Karpas-422 (cell line): ENCODE results near the gene PNMA8C. TPM values are rescaled to one million over a fixed set of nuclear protein-coding genes. Genes with fewer than 3 reads are reported as not detected.
"Not testable (repeated sequence)": the region's sequence is repeated elsewhere in the genome, so short reads cannot be mapped to it uniquely, and the experiment has no call there.

Experiments
- DNase-seq: peaks from one replicate; pipeline ENCODE4 v3.0.0-alpha.2; 2015
- H2AFZ ChIP-seq: fragments of 200-600 bp; sonication (generic); 2 replicates; pipeline ENCODE4 v1.6.1; 2014; ENCODE audit warnings: antibody characterized with exemption, low read length, mixed read lengths
- H3K27ac ChIP-seq: fragments of 200-600 bp; sonication (generic); 2 replicates; pipeline ENCODE4 v1.5.1; 2014; ENCODE audit warnings: mild to moderate bottlenecking, low read length, moderate library complexity
- H3K27me3 ChIP-seq: fragments of 200-600 bp; sonication (generic); 2 replicates; pipeline ENCODE4 v1.6.1; 2014; ENCODE audit warnings: low read length, mixed read lengths
- H3K36me3 ChIP-seq: fragments of 200-600 bp; sonication (generic); 2 replicates; pipeline ENCODE4 v1.6.1; 2014; ENCODE audit warnings: low read length, mixed read lengths; ENCODE audit not compliant: insufficient read depth
- H3K4me1 ChIP-seq: fragments of 200-600 bp; sonication (generic); 2 replicates; pipeline ENCODE4 v1.6.1; 2014; ENCODE audit warnings: mild to moderate bottlenecking, low read length, mixed read lengths
- H3K4me2 ChIP-seq: fragments of 200-600 bp; sonication (generic); 2 replicates; pipeline ENCODE4 v1.6.1; 2014; ENCODE audit warnings: low read length, low read depth, mild to moderate bottlenecking; ENCODE audit not compliant: poor library complexity, severe bottlenecking
- H3K4me3 ChIP-seq: fragments of 200-600 bp; sonication (generic); 2 replicates; pipeline ENCODE4 v1.5.1; 2014; ENCODE audit warnings: mild to moderate bottlenecking, antibody characterized with exemption, low read length, mixed read lengths
- H3K79me2 ChIP-seq: fragments of 200-600 bp; sonication (generic); 2 replicates; pipeline ENCODE4 v1.6.1; 2014; ENCODE audit warnings: mild to moderate bottlenecking, low read length, mixed read lengths
- H3K9ac ChIP-seq: fragments of 200-600 bp; sonication (generic); 2 replicates; pipeline ENCODE4 v1.6.0; 2014; ENCODE audit warnings: low read length
- H3K9me2 ChIP-seq: fragments of 200-600 bp; sonication (generic), shearing (Covaris generic); replicated peaks from 2 replicates; pipeline ENCODE4 v1.6.0; 2014; ENCODE audit warnings: mild to moderate bottlenecking, low read length, moderate library complexity; ENCODE audit not compliant: insufficient read depth
- H3K9me3 ChIP-seq: fragments of 300-700, 200-600 bp; sonication (generic); 2 replicates; pipeline ENCODE4 v1.6.1; 2014; ENCODE audit warnings: low read length, mixed read lengths
- H4K20me1 ChIP-seq: fragments of 200-600 bp; sonication (generic); 2 replicates; pipeline ENCODE4 v1.6.1; 2014; ENCODE audit warnings: mild to moderate bottlenecking, antibody characterized with exemption, low read length, low read depth; ENCODE audit not compliant: insufficient read depth
- total RNA-seq: library from RNA; depleted of rRNA; stranded (reverse); fragments of >200 nt; shearing (Covaris generic); gene quantifications from 2 replicates; pipeline ENCODE4 v1.2.3, GENCODE V29; 2014; ENCODE audit warnings: low replicate concordance

The PNMA8C gene
- total RNA-seq, 1 experiment from 2014 or later, result not detected

DNA sequence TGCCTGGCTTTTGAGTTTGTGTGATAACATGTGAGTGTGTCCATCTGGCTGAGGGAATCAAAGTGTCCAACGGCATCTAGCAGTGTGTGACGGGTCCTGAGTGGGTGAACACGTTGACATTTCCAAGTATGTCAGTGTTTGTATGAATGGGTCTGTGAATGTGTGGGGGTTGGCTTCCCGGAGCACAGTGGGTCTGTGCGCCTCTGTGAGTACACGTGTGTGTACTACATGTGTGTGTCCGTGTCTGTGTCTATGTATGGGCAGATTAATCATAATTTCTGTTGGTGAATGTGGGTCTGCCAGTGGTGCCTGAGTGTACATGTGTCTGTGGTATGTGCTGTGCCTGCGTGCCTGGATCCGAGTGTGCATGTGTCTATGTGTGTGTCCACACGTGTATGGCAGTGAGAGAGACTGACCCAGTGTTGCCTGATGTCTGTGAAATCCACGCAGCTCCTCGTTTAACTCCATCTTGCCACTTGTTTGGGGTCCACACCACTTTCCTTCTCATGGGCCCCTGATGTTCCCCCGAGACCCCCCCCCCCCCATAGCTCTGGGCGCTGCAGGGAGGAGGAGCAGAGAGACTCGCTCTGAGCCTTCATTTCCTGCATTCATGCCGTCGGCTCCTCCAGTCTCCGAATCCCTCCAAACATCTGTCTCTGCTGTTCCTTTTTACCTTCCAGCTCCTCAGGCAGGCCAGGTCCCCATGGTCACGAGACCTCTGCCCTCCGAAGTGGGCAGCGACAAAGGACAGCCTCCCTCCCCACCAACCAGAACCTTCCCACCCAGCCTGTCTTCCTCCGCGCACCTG lies 20.7 kb downstream of the PNMA8C start:
- H3K4me1 ChIP-seq, result no peaks in the 10 kb centered on the region
- no peak for DNase-seq
- H3K36me3 ChIP-seq, result no peaks in the 10 kb centered on the region
- H3K4me2 ChIP-seq, result no peak overlapping the region
- H3K27me3 ChIP-seq, result no peaks in the 10 kb centered on the region
- H3K4me3 ChIP-seq, result no peak overlapping the region
- H3K9me3 ChIP-seq, result no peaks in the 10 kb centered on the region
- no peak overlapping the region for H2AFZ ChIP-seq
- no peaks in the 10 kb centered on the region for H4K20me1 ChIP-seq
- H3K9ac ChIP-seq, result no peak overlapping the region
- H3K9me2 ChIP-seq, result no peaks in the 10 kb centered on the region
- no peak overlapping the region for H3K27ac ChIP-seq
- H3K79me2 ChIP-seq, result no peaks in the 10 kb centered on the region

DNA sequence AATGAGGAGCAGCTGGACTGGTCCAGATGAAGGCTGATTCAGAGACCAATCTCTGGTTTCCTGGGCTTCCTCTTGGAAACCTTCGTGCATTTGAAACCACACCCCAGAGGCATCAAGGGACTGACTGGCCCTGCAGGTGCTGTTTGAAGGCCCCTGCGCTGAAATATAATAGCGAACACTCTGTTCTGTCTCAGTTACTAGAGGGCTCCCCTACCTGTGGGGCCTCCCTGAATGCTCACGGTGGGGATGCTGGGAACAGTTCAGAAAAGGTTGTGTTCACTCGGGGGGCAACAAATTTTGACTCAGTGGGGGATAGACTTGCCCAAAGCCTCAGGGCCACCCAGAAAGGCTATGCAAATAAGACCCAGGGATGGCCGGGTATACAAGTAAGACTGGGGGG lies 21.8 kb downstream of the PNMA8C start:
- no peaks in the 10 kb centered on the region for H3K79me2 ChIP-seq
- H2AFZ ChIP-seq, result no peak overlapping the region
- H3K36me3 ChIP-seq, result no peaks in the 10 kb centered on the region
- H3K9me3 ChIP-seq, result no peaks in the 10 kb centered on the region
- H3K27me3 ChIP-seq, result no peaks in the 10 kb centered on the region
- DNase-seq, result no peak
- H3K27ac ChIP-seq, result no peak overlapping the region
- no peak overlapping the region for H3K4me3 ChIP-seq
- no peaks in the 10 kb centered on the region for H3K9me2 ChIP-seq
- no peaks in the 10 kb centered on the region for H4K20me1 ChIP-seq
- no peak overlapping the region for H3K9ac ChIP-seq
- H3K4me2 ChIP-seq, result no peak overlapping the region
- no peaks in the 10 kb centered on the region for H3K4me1 ChIP-seq

DNA sequence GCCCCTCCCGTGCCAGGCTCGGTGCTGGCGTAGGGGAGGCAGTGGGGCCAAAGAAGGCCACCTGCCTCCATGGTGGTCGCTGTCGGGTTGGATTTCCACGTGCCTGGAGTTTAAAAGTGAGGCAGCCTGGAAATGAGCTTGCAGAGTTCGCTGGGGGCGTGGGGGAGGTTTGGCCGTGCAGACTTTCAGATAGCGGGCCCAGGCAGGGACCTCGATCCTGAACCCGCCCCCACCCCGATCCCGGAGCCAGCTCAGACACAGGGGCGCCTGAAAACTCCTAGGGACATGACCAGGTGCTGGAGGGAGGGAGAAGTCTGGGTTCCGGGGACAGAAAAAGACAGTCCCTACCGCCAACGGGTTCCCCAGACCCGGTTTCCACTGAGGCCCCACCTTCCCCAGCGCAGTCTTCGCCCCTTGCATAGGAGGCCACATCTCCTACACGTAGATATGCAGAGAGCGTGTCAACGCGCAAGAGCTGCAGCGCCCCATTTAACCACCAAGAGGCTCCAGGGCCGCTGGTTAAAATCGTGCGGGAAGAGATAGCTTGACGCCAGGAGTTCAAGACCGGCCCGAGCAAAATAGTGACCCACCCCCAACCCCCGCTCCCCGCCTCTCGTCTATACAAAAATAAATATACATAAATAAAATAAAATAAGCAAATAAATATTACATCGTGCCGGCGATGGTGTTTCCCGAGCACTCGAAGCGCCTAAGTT lies 23.8 kb downstream of the PNMA8C start:
- no peaks in the 10 kb centered on the region for H3K27me3 ChIP-seq

GRCh38 chr19:46404055-46404752 lies 24.5 kb downstream of the PNMA8C start:
- no peaks in the 10 kb centered on the region for H3K9me3 ChIP-seq
- H3K27me3 ChIP-seq, result no peaks in the 10 kb centered on the region
- no peaks in the 10 kb centered on the region for H4K20me1 ChIP-seq
- H2AFZ ChIP-seq, result no peak overlapping the region
- DNase-seq, result no peak
- no peak overlapping the region for H3K4me3 ChIP-seq
- H3K4me1 ChIP-seq, result no peaks in the 10 kb centered on the region
- H3K27ac ChIP-seq, result no peak overlapping the region
- H3K9ac ChIP-seq, result no peak overlapping the region
- H3K36me3 ChIP-seq, result no peaks in the 10 kb centered on the region
- H3K9me2 ChIP-seq, result no peaks in the 10 kb centered on the region
- no peaks in the 10 kb centered on the region for H3K79me2 ChIP-seq
- no peak overlapping the region for H3K4me2 ChIP-seq

More for the DNA sequence above, 23.8 kb downstream of the PNMA8C start:
- no peaks in the 10 kb centered on the region for H3K9me2 ChIP-seq
- H3K4me1 ChIP-seq, result no peaks in the 10 kb centered on the region
- no peak for DNase-seq
- no peaks in the 10 kb centered on the region for H3K79me2 ChIP-seq
- H4K20me1 ChIP-seq, result no peaks in the 10 kb centered on the region
- no peaks in the 10 kb centered on the region for H3K36me3 ChIP-seq
- no peaks in the 10 kb centered on the region for H3K9me3 ChIP-seq
- H2AFZ ChIP-seq, result no peak overlapping the region
- no peak overlapping the region for H3K9ac ChIP-seq
- H3K4me3 ChIP-seq, result no peak overlapping the region
- no peak overlapping the region for H3K27ac ChIP-seq
- H3K4me2 ChIP-seq, result no peak overlapping the region

DNA sequence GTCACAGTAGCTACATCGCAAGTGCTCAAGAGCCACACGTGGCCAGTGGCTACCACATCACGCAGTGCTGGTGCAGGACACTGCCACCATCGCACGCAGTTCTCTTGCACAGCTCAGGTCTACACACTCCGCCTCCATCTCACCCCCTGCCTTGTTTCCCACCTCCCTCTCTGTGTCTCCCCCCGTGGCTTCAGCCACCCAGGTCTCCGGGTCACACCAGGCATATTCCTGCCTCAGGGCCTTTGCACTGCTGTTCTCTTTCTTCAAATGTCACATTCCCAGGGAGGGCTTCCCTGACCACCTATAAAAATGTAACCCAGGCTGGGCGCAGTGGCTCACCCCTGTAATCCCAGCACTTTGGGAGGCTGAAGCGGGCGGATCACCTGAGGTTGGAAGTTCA lies 26.0 kb downstream of the PNMA8C start:
- no peaks in the 10 kb centered on the region for H3K27me3 ChIP-seq
- no peaks in the 10 kb centered on the region for H3K36me3 ChIP-seq
- no peaks in the 10 kb centered on the region for H3K9me2 ChIP-seq
- H3K4me1 ChIP-seq, result no peaks in the 10 kb centered on the region
- no peaks in the 10 kb centered on the region for H4K20me1 ChIP-seq
- H2AFZ ChIP-seq, result no peak overlapping the region
- no peak overlapping the region for H3K27ac ChIP-seq
- H3K4me3 ChIP-seq, result no peak overlapping the region
- no peak overlapping the region for H3K4me2 ChIP-seq
- DNase-seq, result no peak
- H3K79me2 ChIP-seq, result no peaks in the 10 kb centered on the region
- H3K9ac ChIP-seq, result no peak overlapping the region
- H3K9me3 ChIP-seq, result no peaks in the 10 kb centered on the region

DNA sequence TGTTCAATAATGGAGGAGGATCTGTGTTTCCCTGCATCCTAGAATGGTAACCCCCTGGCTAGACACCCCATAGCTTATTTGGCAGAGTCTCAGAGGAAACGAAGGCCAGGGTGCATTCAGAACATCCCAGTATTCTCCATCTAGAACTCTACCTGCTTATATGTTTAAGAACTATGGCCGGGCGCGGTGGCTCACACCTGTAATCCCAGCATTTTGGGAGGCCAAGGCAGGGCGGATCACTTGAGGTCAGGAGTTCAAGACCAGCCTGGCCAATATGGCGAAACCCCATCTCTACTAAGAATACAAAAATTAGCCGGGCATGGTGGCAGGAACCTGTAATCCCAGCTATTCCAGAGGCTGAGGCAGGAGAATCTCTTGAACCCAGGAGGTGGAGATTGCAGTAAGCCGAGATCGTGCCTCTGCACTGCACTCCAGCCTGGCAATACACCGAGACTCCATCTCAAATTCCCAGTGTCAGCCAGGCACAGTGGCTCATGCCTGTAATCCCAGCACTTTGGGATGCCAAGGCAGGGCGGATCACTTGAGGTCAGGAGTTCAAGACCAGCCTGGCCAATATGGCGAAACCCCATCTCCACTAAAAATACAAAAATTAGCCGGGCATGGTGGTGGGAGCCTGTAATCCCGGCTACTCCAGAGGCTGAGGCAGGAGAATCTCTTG lies 30.8 kb downstream of the PNMA8C start:
- not testable (repeated sequence) for H2AFZ ChIP-seq, H3K9me2 ChIP-seq, H3K79me2 ChIP-seq, H3K9me3 ChIP-seq, H3K36me3 ChIP-seq, H4K20me1 ChIP-seq, H3K9ac ChIP-seq, H3K4me2 ChIP-seq, H3K4me3 ChIP-seq, H3K27me3 ChIP-seq, DNase-seq, H3K4me1 ChIP-seq, H3K27ac ChIP-seq

DNA sequence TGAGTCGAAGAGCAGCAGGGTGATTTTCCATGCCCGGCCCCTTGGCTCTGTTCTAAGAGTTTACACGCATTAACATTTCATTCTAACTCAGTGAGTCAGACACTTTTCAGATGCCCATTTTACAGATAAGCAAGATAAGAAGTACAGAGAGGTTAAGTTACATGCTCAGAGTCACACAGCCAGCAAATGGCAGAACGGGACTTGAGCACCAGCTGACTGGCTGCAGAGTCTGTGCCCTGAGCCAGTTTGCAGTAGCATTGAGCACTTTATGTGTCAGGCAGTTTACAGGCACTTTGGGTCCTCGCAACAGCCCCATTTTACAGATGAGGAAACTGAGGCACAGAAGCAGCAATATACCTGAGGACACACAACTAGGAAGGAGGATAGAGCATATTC lies 34.3 kb downstream of the PNMA8C start:
- Histone ChIP-seq H3K4me3 (no peak overlapping the region), H2AFZ (no peak overlapping the region), H4K20me1 (0 out of 2 replicates have a peak, but pooled peaks cover 3% of the 10 kb centered on the region), H3K9me2 (no peaks in the 10 kb centered on the region), H3K79me2 (no peaks in the 10 kb centered on the region), H3K27me3 (no peaks in the 10 kb centered on the region), H3K36me3 (peaks cover 2% of the 10 kb centered on the region; the same call in 1 of the 2 replicates), H3K9ac (no peak overlapping the region), H3K4me2 (no peak overlapping the region), H3K27ac (no peak overlapping the region), H3K4me1 (no peaks in the 10 kb centered on the region), H3K9me3 (no peaks in the 10 kb centered on the region)
- peak; percentile 48 for DNase-seq
